ENCODE results near the gene GPR155.

- TF ChIP-seq GATA2 (IDR thresholded peaks at IDR 0.05; ENCODE audit: low read depth, low read length) (no peak), GATA3 (IDR thresholded peaks at IDR 0.05; ENCODE audit: low read depth, low read length) (no peak)
Measured at GRCh38 chr2:174499371-174499770, 12.5 kb upstream of the GPR155 start.
